SK-N-MC (cell line): ENCODE data around the gene GNG12.

ENCODE experiments used
- EZH2 ChIP-seq: fragments of 200-600 bp; sonication (generic); IDR thresholded peaks from one replicate; pipeline ENCODE4 v1.6.1; 2017; ENCODE audit warnings: antibody characterized with exemption
- POLR2AphosphoS5 ChIP-seq: IDR thresholded peaks from 2 replicates; pipeline ENCODE4 v1.6.1; 2012; ENCODE audit warnings: mild to moderate bottlenecking, low read depth, low read length, borderline replicate concordance

GRCh38 chr1:67687198-67687545 is 146.1 kb downstream of the GNG12 start:
- TF ChIP-seq EZH2, result no peak
- TF ChIP-seq POLR2AphosphoS5, result no peak
